DND-41 (cell line): ENCODE data around the gene MYBBP1A.

ENCODE experiments used
- ATAC-seq: fragments of 200-7000 bp; cut with Tn5 transposase; 3 replicates; pipeline ENCODE4 v1.9.1; 2021; ENCODE audit warnings: low read depth; ENCODE audit not compliant: insufficient read depth
- DNase-seq: peaks from one replicate; pipeline ENCODE4 v3.0.0-alpha.2; 2020
- H2AFZ ChIP-seq: 2 replicates; pipeline ENCODE4 v1.6.0; 2012; ENCODE audit warnings: low read depth, low read length
- H3K27ac ChIP-seq: 2 replicates; pipeline ENCODE4 v1.5.1; 2012; ENCODE audit warnings: low read length, inconsistent platforms
- H3K27me3 ChIP-seq: fragments of 200-600 bp; sonication (generic); 2 replicates; pipeline ENCODE4 v1.6.0; 2012; ENCODE audit warnings: low read length, mild to moderate bottlenecking, inconsistent platforms; ENCODE audit not compliant: insufficient read depth, poor library complexity
- H3K36me3 ChIP-seq: 2 replicates; pipeline ENCODE4 v1.5.1; 2012; ENCODE audit warnings: low read length, inconsistent platforms; ENCODE audit not compliant: insufficient read depth
- H3K4me1 ChIP-seq: 2 replicates; pipeline ENCODE4 v1.5.1; 2012; ENCODE audit warnings: mild to moderate bottlenecking, low read length; ENCODE audit not compliant: insufficient read depth
- H3K4me2 ChIP-seq: 2 replicates; pipeline ENCODE4 v1.6.0; 2012; ENCODE audit warnings: mild to moderate bottlenecking, moderate library complexity, low read length, inconsistent platforms; ENCODE audit not compliant: insufficient read depth
- H3K4me3 ChIP-seq, 2 experiments: fragments of 200-600 bp in 1 of 2; shearing (Covaris generic) in 1 of 2; 2 replicates each; pipeline ENCODE4 v1.5.1; 2012 to 2016; ENCODE audit warnings: inconsistent platforms in 2 of 2, low read length in 2 of 2, mild to moderate bottlenecking in 2 of 2, low read depth in 1 of 2, moderate library complexity in 1 of 2
- H3K79me2 ChIP-seq: 2 replicates; pipeline ENCODE4 v1.6.0; 2012; ENCODE audit warnings: low read length, inconsistent platforms; ENCODE audit not compliant: insufficient read depth
- H3K9ac ChIP-seq: 2 replicates; pipeline ENCODE4 v1.6.0; 2012; ENCODE audit warnings: low read depth, mild to moderate bottlenecking, inconsistent platforms, low read length, moderate library complexity
- H3K9me3 ChIP-seq: 2 replicates; pipeline ENCODE4 v1.5.1; 2012; ENCODE audit warnings: low read length, moderate library complexity, mild to moderate bottlenecking, inconsistent platforms; ENCODE audit not compliant: insufficient read depth, severe bottlenecking
- H4K20me1 ChIP-seq: 2 replicates; pipeline ENCODE4 v1.6.0; 2012; ENCODE audit warnings: low read length; ENCODE audit not compliant: insufficient read depth
- CTCF ChIP-seq: IDR thresholded peaks from 2 replicates; pipeline ENCODE4 v1.5.1; 2012; ENCODE audit warnings: borderline replicate concordance, low read length, moderate library complexity, mild to moderate bottlenecking; ENCODE audit not compliant: poor library complexity, severe bottlenecking; ENCODE audit errors: extremely low read depth
- EZH2 ChIP-seq: IDR thresholded peaks from 3 replicates; pipeline ENCODE4 v1.6.1; 2012; ENCODE audit warnings: borderline replicate concordance, low read depth, mild to moderate bottlenecking, moderate library complexity, low read length, inconsistent platforms; ENCODE audit not compliant: severe bottlenecking

The MYBBP1A gene

GRCh38 chr17:4555873-4556759, 932 bp upstream of the MYBBP1A start:
- ATAC-seq, result no peak
- H3K36me3 ChIP-seq, result peaks cover 36% of the 10 kb centered on the region

GRCh38 chr17:4554441-4554996, 665 bp downstream of the MYBBP1A start:
- peak overlapping the region; percentile 86 for H3K9ac ChIP-seq
- H3K4me2 ChIP-seq, result peak overlapping the region; percentile 99
- peaks cover 30% of the 10 kb centered on the region for H3K4me1 ChIP-seq
- H3K27ac ChIP-seq, result peak overlapping the region; percentile 77
- no peak for DNase-seq
- H3K27me3 ChIP-seq, result no peaks in the 10 kb centered on the region
- H3K9me3 ChIP-seq, result no peaks in the 10 kb centered on the region
- peaks cover 52% of the 10 kb centered on the region for H3K36me3 ChIP-seq
- TF ChIP-seq CTCF, result no peak
- H3K79me2 ChIP-seq, result peaks cover 45% of the 10 kb centered on the region
- no peak for ATAC-seq
- H3K4me3 ChIP-seq, result peak overlapping the region; percentile 92 to 95
- peak overlapping the region; percentile 99 for H2AFZ ChIP-seq
- peaks cover 19% of the 10 kb centered on the region; the same call in 1 of the 2 replicates for H4K20me1 ChIP-seq

More at GRCh38 chr17:4555873-4556759, 932 bp upstream of the MYBBP1A start:
- no peak for DNase-seq
- peak overlapping the region; percentile 86 for H3K9ac ChIP-seq
- TF ChIP-seq CTCF (no peak), EZH2 (no peak)
- no peaks in the 10 kb centered on the region for H3K9me3 ChIP-seq
- no peaks in the 10 kb centered on the region for H3K27me3 ChIP-seq
- peak overlapping the region; percentile 92 to 95 for H3K4me3 ChIP-seq
- H3K27ac ChIP-seq, result peak overlapping the region; percentile 98
- peak overlapping the region; percentile 96 for H2AFZ ChIP-seq
- peak overlapping the region; percentile 99 for H3K4me2 ChIP-seq
- peaks cover 9% of the 10 kb centered on the region; the same call in 1 of the 2 replicates for H4K20me1 ChIP-seq
- peaks cover 30% of the 10 kb centered on the region for H3K4me1 ChIP-seq
- peaks cover 35% of the 10 kb centered on the region for H3K79me2 ChIP-seq

- Histone ChIP-seq H3K4me2 (peak overlapping the region; percentile 99), H3K4me1 (peaks cover 30% of the 10 kb centered on the region), H3K9ac (peak overlapping the region; percentile 86), H3K27ac (0 out of 2 replicates have a peak overlapping the region, but pooled peaks have one; percentile 31), H3K4me3 (peak overlapping the region; percentile 92 to 95; a peak in 3 of 4 replicates), H3K27me3 (no peaks in the 10 kb centered on the region), H3K9me3 (no peaks in the 10 kb centered on the region), H3K79me2 (peaks cover 45% of the 10 kb centered on the region), H3K36me3 (peaks cover 61% of the 10 kb centered on the region), H4K20me1 (peaks cover 26% of the 10 kb centered on the region; the same call in 1 of the 2 replicates), H2AFZ (no peak overlapping the region)
- no peak for ATAC-seq
- no peak for DNase-seq
- TF ChIP-seq EZH2, result no peak
- TF ChIP-seq CTCF, result no peak
These were observed 1.5 kb downstream of the MYBBP1A start for GRCh38 chr17:4553669-4554068.
